ENCODE measurements around the gene SOX15.

Gene SOX15

GRCh38 chr17:7557775-7558543 lies 31.9 kb downstream of the SOX15 start:
- DNase-seq (ENCODE audit: low read depth in 2 of 2) = no peak

GRCh38 chr17:7557147-7557764 lies 32.6 kb downstream of the SOX15 start:
- no peak for DNase-seq (ENCODE audit: low read depth in 2 of 2)

- DNase-seq (ENCODE audit: low read depth in 2 of 2) = no peak
Measured at GRCh38 chr17:7556627-7557026, 33.3 kb downstream of the SOX15 start.

- DNase-seq (ENCODE audit: low read depth in 2 of 2) = no peak
Measured at GRCh38 chr17:7555320-7555948, 34.5 kb downstream of the SOX15 start.

- no peak for DNase-seq (ENCODE audit: low read depth in 2 of 2)
Measured at GRCh38 chr17:7553356-7553755, 36.5 kb downstream of the SOX15 start.

- DNase-seq (ENCODE audit: low read depth in 2 of 2) = no peak
Measured at GRCh38 chr17:7552621-7553051, 37.3 kb downstream of the SOX15 start.

- no peak for DNase-seq (ENCODE audit: low read depth in 2 of 2)
Measured at GRCh38 chr17:7551396-7551795, 38.5 kb downstream of the SOX15 start.

GRCh38 chr17:7550344-7550743 lies 39.5 kb downstream of the SOX15 start:
- no peak for DNase-seq (ENCODE audit: low read depth in 2 of 2)

GRCh38 chr17:7549401-7550055 lies 40.4 kb downstream of the SOX15 start:
- peak in 1 of 2 donors; percentile 34 for DNase-seq (ENCODE audit: low read depth in 2 of 2)

GRCh38 chr17:7548585-7549400 lies 41.1 kb downstream of the SOX15 start, which contains the start of gene TNFSF12:
TSS of gene TNFSF12 (plus strand) at chr17:7549058. CDS start at chr17:7549154, 96 bp downstream.
- peak in 1 of 2 donors; percentile 34 for DNase-seq (ENCODE audit: low read depth in 2 of 2)

- no peak for DNase-seq (ENCODE audit: low read depth in 2 of 2)
Measured at GRCh38 chr17:7544911-7545310, 45.0 kb downstream of the SOX15 start.

- DNase-seq (ENCODE audit: low read depth in 2 of 2) = no peak
Measured at GRCh38 chr17:7541074-7541621, 48.7 kb downstream of the SOX15 start.

GRCh38 chr17:7538891-7539545 lies 50.9 kb downstream of the SOX15 start:
- DNase-seq (ENCODE audit: low read depth in 2 of 2) = no peak
